Measurements from ENCODE around the gene TNIK. TPM values are rescaled to one million over a fixed set of nuclear protein-coding genes. Genes with fewer than 3 reads are reported as not detected.

Gene TNIK
- polyA plus RNA-seq, 1 donor from 2014 or later = 19.3 TPM

DNA sequence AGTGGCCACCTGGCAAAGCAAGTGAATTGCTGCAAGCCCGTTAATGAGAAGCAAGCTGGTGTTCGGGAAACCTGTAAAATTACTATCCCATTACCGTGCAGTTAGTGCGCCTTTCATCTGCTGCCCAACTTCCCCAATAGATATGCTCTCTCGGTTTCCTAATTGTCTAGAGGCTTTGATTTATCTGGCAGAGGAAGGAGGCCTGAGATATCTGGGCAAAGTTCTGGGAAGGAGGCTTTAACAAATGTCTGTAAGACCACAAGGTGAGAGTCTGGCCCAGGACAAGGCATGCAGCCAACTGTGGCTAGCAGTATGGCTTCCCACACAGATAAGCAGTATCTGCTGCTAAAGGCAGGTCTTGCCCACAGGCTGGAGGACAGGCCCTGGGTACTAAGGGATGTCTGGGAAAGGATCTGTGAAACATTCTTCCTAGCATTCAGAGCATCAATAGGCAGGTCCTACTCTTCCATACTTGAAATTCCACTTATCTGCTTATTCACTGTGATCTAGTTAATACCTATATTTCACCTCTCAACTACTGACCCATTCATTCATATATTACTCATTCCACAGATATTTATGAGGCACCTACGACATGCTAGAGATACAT is 303.7 kb downstream of the TNIK start:
- no peaks in the 10 kb centered on the region for H3K79me2 ChIP-seq (replicated peaks; ENCODE audit: insufficient read depth, low read length)
- H3K4me3 ChIP-seq (ENCODE audit: low read length) = no peak overlapping the region
- H4K20me1 ChIP-seq (ENCODE audit: insufficient read depth) = no peaks in the 10 kb centered on the region
- no peaks in the 10 kb centered on the region for H3K9me3 ChIP-seq (ENCODE audit: low read length)
- H3K9ac ChIP-seq (ENCODE audit: low read length) = no peak overlapping the region
- no peaks in the 10 kb centered on the region for H3K27me3 ChIP-seq (ENCODE audit: insufficient read depth, low read depth, low read length)
- H3K9me2 ChIP-seq (ENCODE audit: insufficient read depth, low read length) = no peaks in the 10 kb centered on the region
- H3K27ac ChIP-seq (ENCODE audit: low read length) = no peak overlapping the region
- TF ChIP-seq SMC3 (conservative IDR thresholded peaks at IDR 0.05; ENCODE audit: poor library complexity) (no peak), TAF1 (IDR thresholded peaks at IDR 0.05; ENCODE audit: low read depth) (no peak), EZH2 (IDR thresholded peaks at IDR 0.05; ENCODE audit: borderline replicate concordance, insufficient read depth, low read length, poor library complexity, severe bottlenecking) (no peak), POLR2AphosphoS5 (IDR thresholded peaks at IDR 0.05) (no peak), EP300 (conservative IDR thresholded peaks at IDR 0.05; ENCODE audit: poor library complexity, severe bottlenecking) (no peak), RAD21 (conservative IDR thresholded peaks at IDR 0.05) (no peak), MXI1 (conservative IDR thresholded peaks at IDR 0.05; ENCODE audit: poor library complexity, severe bottlenecking) (no peak)
- TF ChIP-seq, protein P1, sequence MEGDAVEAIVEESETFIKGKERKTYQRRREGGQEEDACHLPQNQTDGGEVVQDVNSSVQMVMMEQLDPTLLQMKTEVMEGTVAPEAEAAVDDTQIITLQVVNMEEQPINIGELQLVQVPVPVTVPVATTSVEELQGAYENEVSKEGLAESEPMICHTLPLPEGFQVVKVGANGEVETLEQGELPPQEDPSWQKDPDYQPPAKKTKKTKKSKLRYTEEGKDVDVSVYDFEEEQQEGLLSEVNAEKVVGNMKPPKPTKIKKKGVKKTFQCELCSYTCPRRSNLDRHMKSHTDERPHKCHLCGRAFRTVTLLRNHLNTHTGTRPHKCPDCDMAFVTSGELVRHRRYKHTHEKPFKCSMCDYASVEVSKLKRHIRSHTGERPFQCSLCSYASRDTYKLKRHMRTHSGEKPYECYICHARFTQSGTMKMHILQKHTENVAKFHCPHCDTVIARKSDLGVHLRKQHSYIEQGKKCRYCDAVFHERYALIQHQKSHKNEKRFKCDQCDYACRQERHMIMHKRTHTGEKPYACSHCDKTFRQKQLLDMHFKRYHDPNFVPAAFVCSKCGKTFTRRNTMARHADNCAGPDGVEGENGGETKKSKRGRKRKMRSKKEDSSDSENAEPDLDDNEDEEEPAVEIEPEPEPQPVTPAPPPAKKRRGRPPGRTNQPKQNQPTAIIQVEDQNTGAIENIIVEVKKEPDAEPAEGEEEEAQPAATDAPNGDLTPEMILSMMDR (IDR thresholded peaks at IDR 0.05; ENCODE audit: poor library complexity, severe bottlenecking) = no peak
- TF ChIP-seq, protein P2, sequence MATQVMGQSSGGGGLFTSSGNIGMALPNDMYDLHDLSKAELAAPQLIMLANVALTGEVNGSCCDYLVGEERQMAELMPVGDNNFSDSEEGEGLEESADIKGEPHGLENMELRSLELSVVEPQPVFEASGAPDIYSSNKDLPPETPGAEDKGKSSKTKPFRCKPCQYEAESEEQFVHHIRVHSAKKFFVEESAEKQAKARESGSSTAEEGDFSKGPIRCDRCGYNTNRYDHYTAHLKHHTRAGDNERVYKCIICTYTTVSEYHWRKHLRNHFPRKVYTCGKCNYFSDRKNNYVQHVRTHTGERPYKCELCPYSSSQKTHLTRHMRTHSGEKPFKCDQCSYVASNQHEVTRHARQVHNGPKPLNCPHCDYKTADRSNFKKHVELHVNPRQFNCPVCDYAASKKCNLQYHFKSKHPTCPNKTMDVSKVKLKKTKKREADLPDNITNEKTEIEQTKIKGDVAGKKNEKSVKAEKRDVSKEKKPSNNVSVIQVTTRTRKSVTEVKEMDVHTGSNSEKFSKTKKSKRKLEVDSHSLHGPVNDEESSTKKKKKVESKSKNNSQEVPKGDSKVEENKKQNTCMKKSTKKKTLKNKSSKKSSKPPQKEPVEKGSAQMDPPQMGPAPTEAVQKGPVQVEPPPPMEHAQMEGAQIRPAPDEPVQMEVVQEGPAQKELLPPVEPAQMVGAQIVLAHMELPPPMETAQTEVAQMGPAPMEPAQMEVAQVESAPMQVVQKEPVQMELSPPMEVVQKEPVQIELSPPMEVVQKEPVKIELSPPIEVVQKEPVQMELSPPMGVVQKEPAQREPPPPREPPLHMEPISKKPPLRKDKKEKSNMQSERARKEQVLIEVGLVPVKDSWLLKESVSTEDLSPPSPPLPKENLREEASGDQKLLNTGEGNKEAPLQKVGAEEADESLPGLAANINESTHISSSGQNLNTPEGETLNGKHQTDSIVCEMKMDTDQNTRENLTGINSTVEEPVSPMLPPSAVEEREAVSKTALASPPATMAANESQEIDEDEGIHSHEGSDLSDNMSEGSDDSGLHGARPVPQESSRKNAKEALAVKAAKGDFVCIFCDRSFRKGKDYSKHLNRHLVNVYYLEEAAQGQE (IDR thresholded peaks at IDR 0.05; ENCODE audit: borderline replicate concordance) = no peak
- H2AFZ ChIP-seq (ENCODE audit: low read depth, low read length) = no peak overlapping the region
- no peak overlapping the region for H3K4me2 ChIP-seq (ENCODE audit: low read length)
- no peaks in the 10 kb centered on the region for H3F3A ChIP-seq (ENCODE audit: insufficient read depth, low read length, poor library complexity, severe bottlenecking)
- H3K36me3 ChIP-seq (ENCODE audit: insufficient read depth, low read length) = peaks cover 3% of the 10 kb centered on the region

DNA sequence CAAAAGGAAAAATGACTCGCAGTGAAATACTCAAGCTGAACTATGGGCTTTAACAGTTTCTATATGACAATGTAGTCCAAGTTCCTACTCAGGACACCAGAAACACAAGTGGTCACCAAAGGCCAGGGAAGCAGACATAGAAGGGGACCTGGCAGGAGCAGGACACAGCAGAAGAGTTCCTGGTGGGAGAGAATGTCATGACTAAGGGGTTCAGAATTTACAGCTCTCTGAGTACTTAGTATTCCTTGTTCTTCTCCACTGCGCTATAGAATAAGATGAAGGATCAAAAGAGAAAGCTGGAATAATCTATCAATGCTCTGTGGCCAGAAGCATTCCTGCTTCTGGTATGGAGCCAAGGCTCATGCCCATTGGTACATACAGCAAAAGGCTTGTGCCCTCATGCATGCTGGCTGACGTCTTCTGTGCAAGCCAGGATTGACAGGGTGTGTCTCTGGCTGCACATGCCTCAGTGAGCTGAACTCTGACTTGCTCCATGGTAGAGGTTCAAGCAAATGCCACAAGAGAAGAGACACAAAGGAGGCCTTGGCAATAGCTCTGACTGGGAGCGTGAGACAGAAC is 305.0 kb downstream of the TNIK start:
- Histone ChIP-seq H3K4me2 (ENCODE audit: low read length) (no peak overlapping the region), H3K9ac (ENCODE audit: low read length) (no peak overlapping the region), H3K27me3 (ENCODE audit: insufficient read depth, low read depth, low read length) (no peaks in the 10 kb centered on the region), H4K20me1 (ENCODE audit: insufficient read depth) (no peaks in the 10 kb centered on the region), H3K79me2 (replicated peaks; ENCODE audit: insufficient read depth, low read length) (no peaks in the 10 kb centered on the region), H2AFZ (ENCODE audit: low read depth, low read length) (no peak overlapping the region), H3K27ac (ENCODE audit: low read length) (no peak overlapping the region), H3F3A (ENCODE audit: insufficient read depth, low read length, poor library complexity, severe bottlenecking) (no peaks in the 10 kb centered on the region), H3K9me2 (ENCODE audit: insufficient read depth, low read length) (no peaks in the 10 kb centered on the region), H3K4me3 (ENCODE audit: low read length) (no peak overlapping the region), H3K9me3 (ENCODE audit: low read length) (no peaks in the 10 kb centered on the region), H3K36me3 (ENCODE audit: insufficient read depth, low read length) (peaks cover 3% of the 10 kb centered on the region)
- no peak for TF ChIP-seq POLR2AphosphoS5 (IDR thresholded peaks at IDR 0.05)
- no peak for TF ChIP-seq RAD21 (conservative IDR thresholded peaks at IDR 0.05)
- TF ChIP-seq SMC3 (conservative IDR thresholded peaks at IDR 0.05; ENCODE audit: poor library complexity) = no peak
- TF ChIP-seq TAF1 (IDR thresholded peaks at IDR 0.05; ENCODE audit: low read depth) = no peak
